ENCODE data around the gene FANCC.

Gene FANCC

GRCh38 chr9:95138474-95138873 lies 179.0 kb downstream of the FANCC start:
- DNase-seq = no peak

- no peak for DNase-seq
Measured at GRCh38 chr9:95137587-95138145, 179.8 kb downstream of the FANCC start.

- no peak for DNase-seq
Measured at GRCh38 chr9:95135756-95136155, 181.8 kb downstream of the FANCC start.

- no peak for DNase-seq
Measured at GRCh38 chr9:95134457-95134881, 183.0 kb downstream of the FANCC start.

GRCh38 chr9:95133325-95133705 lies 184.2 kb downstream of the FANCC start:
- no peak for DNase-seq

- DNase-seq = no peak
Measured at GRCh38 chr9:95132366-95133324, 184.9 kb downstream of the FANCC start.

GRCh38 chr9:95131023-95131943 lies 186.2 kb downstream of the FANCC start:
- peak; percentile 29 for DNase-seq

GRCh38 chr9:95130484-95130883 lies 187.0 kb downstream of the FANCC start:
- DNase-seq = no peak

GRCh38 chr9:95129476-95130291 lies 187.8 kb downstream of the FANCC start:
- no peak for DNase-seq

- DNase-seq = no peak
Measured at GRCh38 chr9:95128177-95128524, 189.4 kb downstream of the FANCC start.

- peak; percentile 65 for DNase-seq
Measured at GRCh38 chr9:95127249-95128176, 190.0 kb downstream of the FANCC start.

- no peak for DNase-seq
Measured at GRCh38 chr9:95126739-95127138, 190.8 kb downstream of the FANCC start.

- DNase-seq = no peak
Measured at GRCh38 chr9:95125652-95126051, 191.9 kb downstream of the FANCC start.

- no peak for DNase-seq
Measured at GRCh38 chr9:95124582-95125367, 192.7 kb downstream of the FANCC start.

GRCh38 chr9:95120781-95121370 lies 196.6 kb downstream of the FANCC start:
- no peak for DNase-seq

GRCh38 chr9:95118596-95118995 lies 198.9 kb downstream of the FANCC start:
- no peak for DNase-seq

GRCh38 chr9:95116808-95117204 lies 200.7 kb downstream of the FANCC start:
- no peak for DNase-seq

- DNase-seq = no peak
Measured at GRCh38 chr9:95116002-95116807, 201.3 kb downstream of the FANCC start.

- DNase-seq = no peak
Measured at GRCh38 chr9:95115104-95115503, 202.4 kb downstream of the FANCC start.
